HepG2 (cell line): Measurements from ENCODE around the gene TEX19. TPM values are rescaled to one million over a fixed set of nuclear protein-coding genes. Genes with fewer than 3 reads are reported as not detected.
"Not testable (repeated sequence)": the region's sequence is repeated elsewhere in the genome, so short reads cannot be mapped to it uniquely, and the experiment has no call there.

Experiments used
- ATAC-seq: fragments of 200-7000 bp; cut with Tn5 transposase; 3 replicates; pipeline ENCODE4 v1.9.1; 2020; ENCODE audit warnings: mild to moderate bottlenecking, moderate library complexity
- BruUV-seq: library from RNA; stranded (reverse); fragments of 400-500 nt; replicated peaks from 2 replicates; lab custom pipeline; 2021; lab: Mats Ljungman, UMichigan
- CTCF ChIA-PET: fragments of 300-600 bp; formaldehyde crosslinking; extraction: SDS; loops from one replicate; lab custom pipeline; 2021; ENCODE audit warnings: low total read pairs, inconsistent platforms, low intra/inter-chr PET ratio; lab: Yijun Ruan, JAX
- POLR2A ChIA-PET: fragments of 350-600 bp; sonication (Branson Sonifier 250); formaldehyde crosslinking; loops from one replicate; lab custom pipeline; 2020; ENCODE audit warnings: antibody characterized with exemption, inconsistent platforms; lab: Yijun Ruan, JAX
- DNase-seq: peaks from one replicate; pipeline ENCODE4 v3.0.0-alpha.2; 2015; ENCODE audit warnings: low spot score
- FAIRE-seq: peaks from 3 replicates; lab custom pipeline; 2011; peaks lifted over from hg19 to GRCh38; lab: Jason Lieb, UNC
- H2AFZ ChIP-seq: one replicate; pipeline ENCODE4 v1.6.1; 2011; ENCODE audit warnings: low read length, inconsistent platforms
- H3K27ac ChIP-seq: fragments of 300-600 bp; 3 replicates; pipeline ENCODE4 v1.8.0; 2011; ENCODE audit warnings: mixed run types, mild to moderate bottlenecking, mixed read lengths, low read length, inconsistent platforms; ENCODE audit not compliant: insufficient read depth; ENCODE audit errors: extremely low read length
- H3K27me3 ChIP-seq, 2 experiments: fragments of 200-600 bp in 1 of 2; 2 replicates in 1 of 2; 3 replicates in 1 of 2; pipeline versions ENCODE4 v1.6.0 to v1.8.0; 2011; ENCODE audit warnings: low read length in 2 of 2, mild to moderate bottlenecking in 2 of 2, moderate library complexity in 2 of 2, inconsistent platforms in 1 of 2; ENCODE audit not compliant: insufficient read depth in 2 of 2, control insufficient read depth in 1 of 2
- H3K36me3 ChIP-seq, 2 experiments: fragments of 200-600 bp in 1 of 2; replicated peaks in 1 of 2; 2 replicates in 1 of 2; 3 replicates in 1 of 2; pipeline versions ENCODE4 v1.5.1 to v1.8.0; 2011; ENCODE audit warnings: low read length in 2 of 2, inconsistent platforms in 1 of 2; ENCODE audit not compliant: insufficient read depth in 2 of 2, control insufficient read depth in 1 of 2
- H3K4me1 ChIP-seq: 2 replicates; pipeline ENCODE4 v1.5.1; 2012; ENCODE audit warnings: low read length, inconsistent platforms; ENCODE audit not compliant: insufficient read depth
- H3K4me2 ChIP-seq: 2 replicates; pipeline ENCODE4 v1.6.0; 2011; ENCODE audit warnings: low read depth, low read length, inconsistent platforms
- H3K4me3 ChIP-seq, 3 experiments: fragments of 200-600 bp in 1 of 3; sonication (generic), shearing (Covaris generic) in 1 of 3; replicated peaks in 1 of 3; 2 replicates each; pipeline ENCODE4 v1.5.1; 2011 to 2016; ENCODE audit warnings: low read length in 3 of 3, inconsistent platforms in 2 of 3, low read depth in 2 of 3, mild to moderate bottlenecking in 2 of 3, control low read depth in 1 of 3, mixed read lengths in 1 of 3; ENCODE audit not compliant: insufficient read depth in 1 of 3
- H3K79me2 ChIP-seq: one replicate; pipeline ENCODE4 v1.6.1; 2011; ENCODE audit warnings: low read length, inconsistent platforms; ENCODE audit not compliant: insufficient read depth
- H3K9ac ChIP-seq: 2 replicates; pipeline ENCODE4 v1.6.0; 2011; ENCODE audit warnings: mild to moderate bottlenecking, low read depth, low read length, inconsistent platforms; ENCODE audit not compliant: insufficient read depth
- H3K9me3 ChIP-seq: 2 replicates; pipeline ENCODE4 v1.5.1; 2012; ENCODE audit warnings: mild to moderate bottlenecking, low read length
- H4K20me1 ChIP-seq: 2 replicates; pipeline ENCODE4 v1.6.0; 2011; ENCODE audit warnings: inconsistent platforms, mild to moderate bottlenecking, low read length, moderate library complexity; ENCODE audit not compliant: insufficient read depth
- HNRNPK ChIP-seq: fragments of 200-400 bp; formaldehyde crosslinking; IDR thresholded peaks from 2 replicates; pipeline ENCODE4 v1.6.1; 2018; ENCODE audit warnings: low read length, low read depth, moderate library complexity, mild to moderate bottlenecking; ENCODE audit not compliant: poor library complexity, severe bottlenecking
- ZFX ChIP-seq: sonication (generic); formaldehyde crosslinking; IDR thresholded peaks from 2 replicates; pipeline ENCODE4 v1.4.0; 2020; ENCODE audit warnings: mild to moderate bottlenecking, low read depth, missing genetic modification reagents, moderate library complexity
- WGBS: methylation state at CpG from one replicate; pipeline ENCODE4 v1.1.6; 2017; ENCODE audit warnings: low lambda C conversion rate; 5-methylcytosine and 5-hydroxymethylcytosine counted together
- in situ Hi-C: cut with HindIII; loops from 2 replicates; pipeline ENCODE4 v1.10.0; 2017; ENCODE audit warnings: low pct_unique_long_range_greater_than_20kb; ENCODE audit not compliant: extremely low pct_ligation_motif_present
- intact Hi-C: fragments of 100-400 bp; cut with micrococcal nuclease; formaldehyde crosslinking; loops from one replicate; pipeline ENCODE4 v1.10.0; 2022; ENCODE audit not compliant: unreplicated experiment
- polyA plus RNA-seq, 8 experiments: library from polyadenylated mRNA; depleted of rRNA in 3 of 8; stranded (reverse) in 7 of 8; unstranded in 1 of 8; fragments of >200 nt; fragmentation: Illumina TruSeq in 4 of 8; extraction: Trizol in 4 of 8; gene quantifications; 2 replicates each; pipeline versions ENCODE4 v1.2.1 to v1.2.3, GENCODE V29; 2011 to 2016; ENCODE audit warnings: low read depth in 4 of 8, missing spikeins in 1 of 8, mixed read lengths in 1 of 8; ENCODE audit not compliant: insufficient read depth in 1 of 8
- total RNA-seq, 5 experiments: library from RNA; depleted of rRNA; stranded (reverse); fragments of >200 nt; fragmentation: Illumina TruSeq; extraction: Trizol; gene quantifications; 2 replicates each; pipeline ENCODE4 v1.2.3, GENCODE V29; 2016; ENCODE audit warnings: low read depth in 1 of 5
- TF ChIP-seq, protein P1 (sequence below): sonication (generic); formaldehyde crosslinking; IDR thresholded peaks from 2 replicates; pipeline ENCODE4 v1.4.0; 2020; ENCODE audit warnings: missing genetic modification reagents
- TF ChIP-seq, protein P2 (sequence below): sonication (generic); formaldehyde crosslinking; conservative IDR thresholded peaks from 2 replicates; pipeline ENCODE4 v1.8.1; 2023; ENCODE audit warnings: missing genetic modification reagents

The TEX19 gene
- total and polyA plus RNA-seq, 2 of the 13 experiments (the other 11 are each of a cell fraction or from before 2014, with no cell fraction given), result 1.3 to 6.0 TPM

DNA sequence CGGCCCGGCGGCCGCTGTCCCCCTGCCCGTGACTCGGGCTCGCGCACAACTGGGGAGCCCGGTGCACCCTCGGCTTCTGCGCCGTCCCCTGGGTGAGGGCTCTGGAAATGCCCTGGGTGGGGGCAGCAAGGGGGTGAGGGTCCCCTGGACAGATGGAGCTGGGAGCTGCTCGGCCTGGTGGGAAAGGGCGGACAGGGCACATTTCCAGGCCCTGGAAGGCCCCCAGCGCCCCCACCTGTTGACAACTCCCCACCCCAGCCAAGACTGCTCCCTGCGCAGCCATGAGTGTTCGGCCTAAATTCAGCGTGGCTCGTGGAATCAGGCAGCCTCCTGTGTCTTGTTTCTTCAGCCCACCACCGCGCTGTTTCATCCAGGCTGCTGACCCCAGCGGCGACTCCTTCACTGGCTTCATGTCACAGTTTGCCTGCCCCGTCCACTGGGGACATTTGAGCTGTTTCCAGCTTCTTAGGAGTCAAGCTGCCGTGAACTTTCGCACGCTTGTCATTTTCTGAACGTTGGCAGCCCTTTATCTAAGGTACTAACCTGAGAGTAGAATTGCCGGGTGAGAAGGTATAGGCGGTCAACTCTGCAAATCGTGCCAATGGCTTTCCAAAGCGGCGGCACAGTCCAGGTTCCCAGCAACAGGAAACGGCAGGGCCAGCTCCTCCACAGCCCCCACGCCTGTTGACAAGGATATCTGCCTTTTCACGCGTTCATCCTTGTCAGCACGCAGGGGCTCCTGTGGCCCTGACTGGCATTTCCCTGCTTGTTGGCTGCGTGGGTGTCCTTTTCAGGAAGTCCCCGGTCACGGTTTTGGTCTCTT is 13.4 kb downstream of the TEX19 start (continued):
- TF ChIP-seq, protein P1, sequence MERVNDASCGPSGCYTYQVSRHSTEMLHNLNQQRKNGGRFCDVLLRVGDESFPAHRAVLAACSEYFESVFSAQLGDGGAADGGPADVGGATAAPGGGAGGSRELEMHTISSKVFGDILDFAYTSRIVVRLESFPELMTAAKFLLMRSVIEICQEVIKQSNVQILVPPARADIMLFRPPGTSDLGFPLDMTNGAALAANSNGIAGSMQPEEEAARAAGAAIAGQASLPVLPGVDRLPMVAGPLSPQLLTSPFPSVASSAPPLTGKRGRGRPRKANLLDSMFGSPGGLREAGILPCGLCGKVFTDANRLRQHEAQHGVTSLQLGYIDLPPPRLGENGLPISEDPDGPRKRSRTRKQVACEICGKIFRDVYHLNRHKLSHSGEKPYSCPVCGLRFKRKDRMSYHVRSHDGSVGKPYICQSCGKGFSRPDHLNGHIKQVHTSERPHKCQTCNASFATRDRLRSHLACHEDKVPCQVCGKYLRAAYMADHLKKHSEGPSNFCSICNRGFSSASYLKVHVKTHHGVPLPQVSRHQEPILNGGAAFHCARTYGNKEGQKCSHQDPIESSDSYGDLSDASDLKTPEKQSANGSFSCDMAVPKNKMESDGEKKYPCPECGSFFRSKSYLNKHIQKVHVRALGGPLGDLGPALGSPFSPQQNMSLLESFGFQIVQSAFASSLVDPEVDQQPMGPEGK (CRISPR knock-in tag), result 0 out of 2 replicates have a peak, but pooled peaks have one; percentile 38
- TF ChIP-seq HNRNPK, result peak; percentile 0

DNA sequence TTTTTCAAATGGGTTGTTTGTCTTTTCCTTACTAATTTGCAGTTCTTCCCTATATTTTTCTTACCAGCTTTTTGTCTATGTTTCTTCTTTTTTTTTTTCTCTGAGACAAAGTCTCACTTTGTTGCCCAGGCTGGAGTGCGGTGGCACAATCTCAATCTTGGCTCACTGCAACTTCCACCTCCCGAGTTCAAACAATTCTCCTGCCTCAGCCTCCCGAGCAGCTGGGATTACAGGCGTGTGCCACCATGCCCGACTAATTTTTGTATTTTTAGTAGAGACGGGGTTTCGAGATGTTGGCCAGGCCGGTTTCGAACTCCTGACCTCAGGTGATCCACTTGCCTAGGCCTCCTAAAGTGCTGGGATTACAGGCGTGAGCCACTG is 14.0 kb downstream of the TEX19 start:
- H3K4me3 ChIP-seq, H3K9ac ChIP-seq, BruUV-seq, FAIRE-seq, H3K27me3 ChIP-seq, H3K9me3 ChIP-seq, H3K27ac ChIP-seq, in situ Hi-C loops, H3K36me3 ChIP-seq, intact Hi-C loops, H2AFZ ChIP-seq, DNase-seq, H4K20me1 ChIP-seq, ATAC-seq, H3K79me2 ChIP-seq: not testable (repeated sequence)
- Histone ChIP-seq H3K4me2 (0 out of 2 replicates have a peak overlapping the region, but pooled peaks have one; percentile 1), H3K4me1 (peaks cover 75% of the 10 kb centered on the region)
- CTCF ChIA-PET, result interaction anchor here (1.2 kb wide), 1 partner anchor 21 kb away, joined by 3 read pairs; no protein-coding TSS in a partner anchor
- 80% methylated on average over 10 of the region's 10 CpGs for WGBS
- POLR2A ChIA-PET, result interaction anchor here (1.4 to 1.5 kb wide), 3 partner anchors 11 to 132 kb away, joined by 3 to 4 read pairs (median 3); no protein-coding TSS in a partner anchor
- TF ChIP-seq, protein P2, sequence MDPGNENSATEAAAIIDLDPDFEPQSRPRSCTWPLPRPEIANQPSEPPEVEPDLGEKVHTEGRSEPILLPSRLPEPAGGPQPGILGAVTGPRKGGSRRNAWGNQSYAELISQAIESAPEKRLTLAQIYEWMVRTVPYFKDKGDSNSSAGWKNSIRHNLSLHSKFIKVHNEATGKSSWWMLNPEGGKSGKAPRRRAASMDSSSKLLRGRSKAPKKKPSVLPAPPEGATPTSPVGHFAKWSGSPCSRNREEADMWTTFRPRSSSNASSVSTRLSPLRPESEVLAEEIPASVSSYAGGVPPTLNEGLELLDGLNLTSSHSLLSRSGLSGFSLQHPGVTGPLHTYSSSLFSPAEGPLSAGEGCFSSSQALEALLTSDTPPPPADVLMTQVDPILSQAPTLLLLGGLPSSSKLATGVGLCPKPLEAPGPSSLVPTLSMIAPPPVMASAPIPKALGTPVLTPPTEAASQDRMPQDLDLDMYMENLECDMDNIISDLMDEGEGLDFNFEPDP (CRISPR knock-in tag), result 0 out of 2 replicates have a peak, but pooled peaks have one; percentile 82
- TF ChIP-seq ZFX (CRISPR knock-in tag), result 0 out of 2 replicates have a peak, but pooled peaks have one; percentile 23
